Measurements from ENCODE around the gene KIF18A.

Gene KIF18A

GRCh38 chr11:28040384-28040783 lies 67.6 kb downstream of the KIF18A start:
- no peak for DNase-seq

- no peak for DNase-seq
Observed at GRCh38 chr11:28038775-28039174, 69.2 kb downstream of the KIF18A start.

- DNase-seq, result no peak
Observed at GRCh38 chr11:28026634-28027290, 81.2 kb downstream of the KIF18A start.

- no peak for DNase-seq
Observed at GRCh38 chr11:28017816-28018215, 90.1 kb downstream of the KIF18A start.

- DNase-seq, result no peak
Observed at GRCh38 chr11:28011813-28012212, 96.1 kb downstream of the KIF18A start.

- no peak for DNase-seq
Observed at GRCh38 chr11:28009996-28010395, 98.0 kb downstream of the KIF18A start.

- DNase-seq, result peak; percentile 3
Observed at GRCh38 chr11:28009388-28009787, 98.6 kb downstream of the KIF18A start.

- no peak for DNase-seq
Observed at GRCh38 chr11:28003615-28004014, 104.3 kb downstream of the KIF18A start.

- DNase-seq, result no peak
Observed at GRCh38 chr11:27998552-27998951, 109.4 kb downstream of the KIF18A start.

- no peak for DNase-seq
Observed at GRCh38 chr11:27997344-27997743, 110.6 kb downstream of the KIF18A start.

GRCh38 chr11:27996066-27996465 lies 111.9 kb downstream of the KIF18A start:
- no peak for DNase-seq

- DNase-seq, result no peak
Observed at GRCh38 chr11:27995083-27995482, 112.9 kb downstream of the KIF18A start.

- no peak for DNase-seq
Observed at GRCh38 chr11:27991736-27992135, 116.2 kb downstream of the KIF18A start.

GRCh38 chr11:27977527-27977926 lies 130.4 kb downstream of the KIF18A start:
- DNase-seq, result no peak

- DNase-seq, result no peak
Observed at GRCh38 chr11:27977031-27977430, 130.9 kb downstream of the KIF18A start.

- no peak for DNase-seq
Observed at GRCh38 chr11:27976262-27976661, 131.7 kb downstream of the KIF18A start.

- no peak for DNase-seq
Observed at GRCh38 chr11:27973851-27974536, 134.0 kb downstream of the KIF18A start.

- no peak for DNase-seq
Observed at GRCh38 chr11:27972522-27973170, 135.3 kb downstream of the KIF18A start.

GRCh38 chr11:27971171-27971570 lies 136.8 kb downstream of the KIF18A start:
- DNase-seq, result no peak

All from amniotic stem cell (primary cell).